GM18858 (cell line): ENCODE results near the gene CBX1.

ENCODE experiments used
- ATAC-seq: cut with Tn5 transposase; IDR thresholded peaks from one replicate; pipeline ENCODE4 v1.9.1; 2021; ENCODE audit not compliant: unreplicated experiment

CBX1 gene

DNA sequence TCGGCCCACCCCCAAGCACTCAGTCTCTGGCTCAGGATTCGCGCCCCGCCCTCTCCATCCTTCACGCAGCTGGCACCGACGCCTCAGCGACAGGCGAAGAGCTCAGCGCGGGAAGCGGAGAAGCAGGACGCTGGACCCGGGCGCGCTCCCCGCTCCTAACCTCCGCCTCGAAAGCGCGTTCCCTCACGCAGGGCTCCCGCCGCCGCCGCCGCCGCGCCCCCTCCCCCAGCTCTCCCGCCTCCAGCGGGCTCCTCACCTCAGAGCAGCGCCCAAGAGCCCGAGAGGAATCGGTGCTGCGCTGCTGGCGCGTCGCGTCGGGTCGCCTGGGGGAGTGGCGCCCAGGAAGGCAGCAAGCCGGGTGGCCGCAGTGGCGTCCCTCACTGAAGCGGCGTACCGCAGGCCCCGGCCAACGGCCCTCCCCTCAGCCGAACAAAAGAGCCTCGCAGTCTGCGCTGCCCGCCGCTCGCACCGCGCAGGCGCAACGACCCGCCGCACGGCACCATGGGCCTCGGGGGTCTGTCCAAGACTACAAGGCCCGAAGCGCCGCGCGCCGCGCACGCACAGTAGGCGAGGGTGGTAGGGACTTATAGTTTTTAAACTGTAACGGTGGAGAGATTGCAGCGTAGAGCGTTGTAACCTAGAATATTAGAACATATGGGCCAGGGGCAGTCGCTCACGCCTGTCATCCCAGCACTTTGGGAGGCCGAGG lies at the start of gene CBX1:
Gene CBX1 (minus strand): TSS at position 467 of the 709 bp plus-strand sequence. CDS start 24,474 bp downstream, outside the sequence.
- ATAC-seq, result peak; percentile 74

DNA sequence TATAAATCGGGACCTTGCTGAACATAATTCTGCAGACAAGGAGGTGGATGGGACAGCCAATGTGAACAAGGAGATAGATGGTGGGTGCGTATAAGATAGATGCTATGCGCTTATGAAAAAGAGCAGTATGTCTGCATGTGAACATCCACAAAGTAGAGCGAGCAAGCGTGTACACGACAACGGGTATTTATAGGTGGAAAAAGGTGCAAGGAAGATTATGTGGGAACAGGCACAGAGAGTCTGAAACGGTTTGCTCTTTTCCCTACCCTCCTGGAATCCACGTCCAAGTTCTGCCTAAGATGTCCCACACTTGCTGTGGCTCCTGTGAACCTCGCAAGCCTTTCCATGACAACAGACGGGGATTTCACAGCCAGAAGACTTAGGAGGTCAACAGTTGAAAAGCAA lies 49.3 kb upstream of the CBX1 start:
- ATAC-seq, result no peak

GRCh38 chr17:48149787-48150463 lies 48.6 kb upstream of the CBX1 start:
- no peak for ATAC-seq

- ATAC-seq, result no peak
Measured at GRCh38 chr17:48148854-48149786, 47.8 kb upstream of the CBX1 start.

- no peak for ATAC-seq
Measured at GRCh38 chr17:48148029-48148770, 46.9 kb upstream of the CBX1 start.

- no peak for ATAC-seq
Measured at GRCh38 chr17:48144976-48145798, 43.9 kb upstream of the CBX1 start.

DNA sequence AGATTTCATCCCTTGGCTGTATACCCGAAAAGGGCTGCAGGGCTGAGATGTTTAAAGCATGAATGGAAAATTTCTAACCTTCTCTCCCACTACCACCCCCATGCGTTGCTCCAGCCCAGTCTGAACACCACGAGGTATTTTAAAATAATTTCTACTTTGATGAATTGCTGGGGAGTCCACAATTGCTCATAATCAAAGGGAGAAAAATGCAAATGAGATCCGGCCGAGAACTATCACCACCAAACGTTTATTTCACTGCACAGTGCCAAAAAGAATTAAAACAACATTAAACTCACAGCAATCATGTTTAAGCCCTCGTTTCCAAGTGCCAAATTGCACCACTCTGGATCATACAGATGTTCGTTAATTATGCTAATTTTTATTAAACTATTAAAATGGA lies 43.0 kb upstream of the CBX1 start:
- ATAC-seq, result no peak

GRCh38 chr17:48143629-48144028 lies 42.4 kb upstream of the CBX1 start:
- ATAC-seq, result no peak

GRCh38 chr17:48139944-48140343 lies 38.7 kb upstream of the CBX1 start:
- ATAC-seq, result no peak

DNA sequence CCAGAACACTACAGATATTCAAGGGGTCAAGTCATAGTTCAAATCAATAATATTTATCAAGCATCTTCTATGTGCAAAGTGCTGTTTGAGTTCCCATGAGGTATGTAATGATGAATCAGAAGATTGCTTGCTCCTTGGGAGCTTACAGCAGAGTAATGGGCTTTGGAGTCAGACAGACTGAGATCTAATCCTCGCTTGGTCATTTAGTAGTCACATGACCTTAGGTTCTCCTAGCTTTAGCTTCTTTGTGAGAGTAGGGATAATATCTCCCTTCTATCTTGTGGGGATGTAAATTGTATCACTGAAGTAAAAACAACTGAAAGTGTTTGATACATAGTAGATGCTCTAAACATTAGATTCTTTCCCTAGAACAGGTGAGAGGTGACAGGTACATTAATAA lies 36.4 kb upstream of the CBX1 start:
- no peak for ATAC-seq

DNA sequence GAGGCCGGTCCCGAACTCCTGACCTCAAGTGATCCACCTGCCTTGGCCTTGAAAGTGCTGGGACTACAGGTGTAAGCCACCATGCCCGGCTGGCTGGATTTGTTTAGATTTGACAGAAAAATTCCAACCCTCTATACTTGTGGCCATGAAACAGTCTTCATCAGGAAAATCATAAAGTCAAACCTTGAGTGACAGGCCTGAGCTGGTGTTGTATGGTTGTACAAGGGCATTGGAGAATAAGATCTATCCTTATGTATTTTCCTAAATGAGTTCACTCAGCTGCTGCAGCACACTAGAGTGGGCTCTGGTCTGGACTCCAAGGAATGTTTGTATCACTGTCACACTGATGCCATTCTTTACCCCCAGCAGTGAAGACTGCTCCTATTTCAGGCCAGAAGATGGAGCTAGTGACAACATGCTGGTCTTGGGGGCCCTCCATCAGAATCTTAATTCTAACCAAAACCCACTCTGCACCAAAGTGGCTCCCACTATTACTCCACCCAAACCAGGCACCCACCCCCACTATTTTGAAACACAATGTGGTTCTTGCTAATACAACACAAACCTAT lies 33.7 kb upstream of the CBX1 start:
- no peak for ATAC-seq

- no peak for ATAC-seq
Measured at GRCh38 chr17:48132385-48132784, 31.1 kb upstream of the CBX1 start.

GRCh38 chr17:48131216-48131824 lies 30.0 kb upstream of the CBX1 start:
- ATAC-seq, result no peak

DNA sequence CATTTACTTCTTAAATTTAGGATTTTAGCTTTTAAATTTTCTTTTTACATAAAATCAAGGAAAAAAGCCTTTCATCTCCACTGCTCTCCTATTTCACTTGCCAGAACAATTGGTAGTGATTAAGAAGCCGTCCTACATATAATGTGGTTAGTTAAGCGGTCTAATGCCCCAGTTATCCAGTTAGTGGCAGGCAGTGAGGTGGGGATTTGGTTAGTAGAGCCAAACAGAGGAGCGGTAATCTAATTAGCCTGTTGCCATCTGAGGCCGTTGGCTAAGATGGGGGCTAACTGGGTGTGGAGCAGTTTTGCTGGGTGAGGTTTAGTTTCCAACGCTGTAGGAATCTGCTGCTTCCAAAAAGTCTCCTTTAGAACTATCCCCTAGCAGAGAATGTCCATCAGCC lies 28.7 kb upstream of the CBX1 start:
- no peak for ATAC-seq

- no peak for ATAC-seq
Measured at GRCh38 chr17:48128400-48128799, 27.1 kb upstream of the CBX1 start.

- ATAC-seq, result no peak
Measured at GRCh38 chr17:48127371-48128051, 26.2 kb upstream of the CBX1 start.

- no peak for ATAC-seq
Measured at GRCh38 chr17:48126532-48126850, 25.2 kb upstream of the CBX1 start.

GRCh38 chr17:48125829-48126531 lies 24.7 kb upstream of the CBX1 start:
- no peak for ATAC-seq
